H9 (cell line): ENCODE measurements around the gene SETDB2. TPM values are rescaled to one million over a fixed set of nuclear protein-coding genes. Genes with fewer than 3 reads are reported as not detected.

Experiments
- DNase-seq: peaks from one replicate; pipeline ENCODE4 v3.0.0-alpha.2; 2017
- H2AFZ ChIP-seq: one replicate; pipeline ENCODE4 v1.6.1; 2013; ENCODE audit warnings: mild to moderate bottlenecking, low read length, control low read depth, moderate library complexity
- H2AK5ac ChIP-seq: 2 replicates; pipeline ENCODE4 v1.6.1; 2013; ENCODE audit warnings: low read length, control low read depth, mixed read lengths; ENCODE audit not compliant: insufficient read length
- H2BK120ac ChIP-seq: one replicate; pipeline ENCODE4 v1.6.1; 2013; ENCODE audit warnings: low read depth, mild to moderate bottlenecking, low read length, control low read depth, inconsistent platforms; ENCODE audit not compliant: poor library complexity, severe bottlenecking
- H2BK12ac ChIP-seq: 2 replicates; pipeline ENCODE4 v1.6.1; 2013; ENCODE audit warnings: low read length, control low read depth, mixed read lengths, low read depth; ENCODE audit not compliant: insufficient read length
- H2BK15ac ChIP-seq: 2 replicates; pipeline ENCODE4 v1.6.1; 2013; ENCODE audit warnings: low read depth, low read length, control low read depth
- H2BK20ac ChIP-seq: one replicate; pipeline ENCODE4 v1.6.1; 2013; ENCODE audit warnings: low read depth, mild to moderate bottlenecking, low read length, control low read depth, inconsistent platforms; ENCODE audit not compliant: poor library complexity, severe bottlenecking
- H2BK5ac ChIP-seq: 2 replicates; pipeline ENCODE4 v1.6.1; 2013; ENCODE audit warnings: low read length, control low read depth, mixed read lengths; ENCODE audit not compliant: insufficient read length
- H3K14ac ChIP-seq: 2 replicates; pipeline ENCODE4 v1.6.1; 2013; ENCODE audit warnings: low read length, control low read depth; ENCODE audit not compliant: insufficient read depth
- H3K18ac ChIP-seq: 2 replicates; pipeline ENCODE4 v1.6.1; 2013; ENCODE audit warnings: low read depth, mild to moderate bottlenecking, mixed read lengths, low read length, control low read depth; ENCODE audit not compliant: insufficient read length
- H3K23ac ChIP-seq: 2 replicates; pipeline ENCODE4 v1.6.1; 2013; ENCODE audit warnings: low read length, control low read depth, mixed read lengths, low read depth; ENCODE audit not compliant: insufficient read length
- H3K23me2 ChIP-seq: 2 replicates; pipeline ENCODE4 v1.6.1; 2013; ENCODE audit warnings: low read depth, mild to moderate bottlenecking, mixed read lengths, low read length, control low read depth; ENCODE audit not compliant: insufficient read length, poor library complexity, severe bottlenecking
- H3K27ac ChIP-seq: 2 replicates; pipeline ENCODE4 v1.5.1; 2013; ENCODE audit warnings: low read length, control low read depth, mixed read lengths, low read depth; ENCODE audit not compliant: insufficient read length
- H3K27me3 ChIP-seq: 2 replicates; pipeline ENCODE4 v1.6.1; 2013; ENCODE audit warnings: low read length, control low read depth, inconsistent platforms; ENCODE audit not compliant: insufficient read depth
- H3K4ac ChIP-seq: 2 replicates; pipeline ENCODE4 v1.6.1; 2013; ENCODE audit warnings: low read depth, mild to moderate bottlenecking, control low read depth, inconsistent platforms, low read length, moderate library complexity
- H3K4me1 ChIP-seq: 2 replicates; pipeline ENCODE4 v1.6.1; 2013; ENCODE audit warnings: low read length, control low read depth, inconsistent platforms; ENCODE audit not compliant: insufficient read depth
- H3K4me2 ChIP-seq: 2 replicates; pipeline ENCODE4 v1.6.1; 2013; ENCODE audit warnings: low read length, control low read depth, mixed read lengths; ENCODE audit not compliant: insufficient read length, insufficient read depth
- H3K56ac ChIP-seq: 2 replicates; pipeline ENCODE4 v1.6.1; 2013; ENCODE audit warnings: low read depth, mild to moderate bottlenecking, mixed read lengths, low read length, control low read depth; ENCODE audit not compliant: insufficient read length
- H3K79me1 ChIP-seq: 2 replicates; pipeline ENCODE4 v1.6.1; 2013; ENCODE audit warnings: low read depth, mild to moderate bottlenecking, moderate library complexity, low read length, control low read depth, inconsistent platforms; ENCODE audit not compliant: insufficient read depth, poor library complexity, severe bottlenecking
- H3K79me2 ChIP-seq: 2 replicates; pipeline ENCODE4 v1.6.1; 2013; ENCODE audit warnings: low read length, control low read depth, inconsistent platforms; ENCODE audit not compliant: insufficient read depth
- H3K9ac ChIP-seq: 2 replicates; pipeline ENCODE4 v1.6.1; 2013; ENCODE audit warnings: low read length, control low read depth, mixed read lengths; ENCODE audit not compliant: insufficient read length; ENCODE audit errors: extremely low read depth
- H3K9me3 ChIP-seq: one replicate; pipeline ENCODE4 v1.6.1; 2013; ENCODE audit warnings: low read depth, low read length, inconsistent platforms; ENCODE audit not compliant: control insufficient read depth
- H3T11ph ChIP-seq: one replicate; pipeline ENCODE4 v1.6.1; 2013; ENCODE audit warnings: mild to moderate bottlenecking, low read length, control low read depth, inconsistent platforms
- H4K20me1 ChIP-seq: one replicate; pipeline ENCODE4 v1.6.1; 2013; ENCODE audit not compliant: control insufficient read depth, insufficient read length, insufficient read depth
- H4K5ac ChIP-seq: 2 replicates; pipeline ENCODE4 v1.6.1; 2013; ENCODE audit warnings: low read depth, mild to moderate bottlenecking, mixed read lengths, low read length, control low read depth; ENCODE audit not compliant: insufficient read length
- H4K8ac ChIP-seq: replicated peaks from 2 replicates; pipeline ENCODE4 v1.6.1; 2013; ENCODE audit warnings: low read length, control low read depth, mixed read lengths, low read depth; ENCODE audit not compliant: insufficient read length
- H4K91ac ChIP-seq: 2 replicates; pipeline ENCODE4 v1.6.1; 2013; ENCODE audit warnings: low read depth, mild to moderate bottlenecking, moderate library complexity, mixed read lengths, low read length, control low read depth; ENCODE audit not compliant: insufficient read length
- H3K27ac Mint-ChIP-seq, 3 experiments: 2 replicates in 2 of 3; 3 replicates in 1 of 3; pipeline ENCODE4 v1.8.0; 2020 to 2021; ENCODE audit warnings: mixed read lengths in 3 of 3, mild to moderate bottlenecking in 1 of 3, moderate library complexity in 1 of 3
- H3K27me3 Mint-ChIP-seq: 2 replicates; pipeline ENCODE4 v1.8.0; 2021; ENCODE audit warnings: low read depth, mild to moderate bottlenecking, moderate library complexity, mixed read lengths
- H3K36me3 Mint-ChIP-seq, 3 experiments: 2 replicates in 2 of 3; 3 replicates in 1 of 3; pipeline ENCODE4 v1.8.0; 2020 to 2021; ENCODE audit warnings: low read depth in 3 of 3, mixed read lengths in 3 of 3; ENCODE audit not compliant: insufficient read depth in 1 of 3
- H3K4me1 Mint-ChIP-seq, 2 experiments: 2 replicates each; pipeline ENCODE4 v1.8.0; 2020; ENCODE audit warnings: mixed read lengths in 2 of 2
- H3K4me3 Mint-ChIP-seq, 2 experiments: 2 replicates in 1 of 2; 3 replicates in 1 of 2; pipeline ENCODE4 v1.8.0; 2020 to 2021; ENCODE audit warnings: mild to moderate bottlenecking in 2 of 2, mixed read lengths in 2 of 2, moderate library complexity in 1 of 2
- H3K9me3 Mint-ChIP-seq, 2 experiments: 2 replicates in 1 of 2; 3 replicates in 1 of 2; pipeline ENCODE4 v1.8.0; 2020; ENCODE audit warnings: mild to moderate bottlenecking in 2 of 2, mixed read lengths in 2 of 2, moderate library complexity in 1 of 2
- CTCF ChIP-seq: fragments of 200-600 bp; sonication (generic); conservative IDR thresholded peaks from 3 replicates; pipeline ENCODE4 v1.8.0; 2021; ENCODE audit warnings: antibody characterized with exemption, mild to moderate bottlenecking
- WGBS: extraction: QIAGEN DNeasy Blood & Tissue Kit; methylation state at CpG from one replicate; pipeline ENCODE4 v1.1.7; 2013; ENCODE audit warnings: missing lambda C conversion rate, low lambda C conversion rate, mixed read lengths; ENCODE audit not compliant: insufficient read length; ENCODE audit errors: extremely low coverage; 5-methylcytosine and 5-hydroxymethylcytosine counted together
- total RNA-seq: library from RNA; stranded (reverse); gene quantifications from 2 replicates; pipeline ENCODE4 v1.2.1, GENCODE V29; 2021

The SETDB2 gene
- total RNA-seq, 1 experiment from 2014 or later: 5.7 TPM

- Mint-ChIP-seq H3K27me3 (no peaks in the 10 kb centered on the region; the same call in 1 of the 2 replicates), H3K4me1 (no peaks in the 10 kb centered on the region; a peak in 1 of 4 replicates), H3K27ac (no peak overlapping the region), H3K36me3 (peaks cover 8 to 28% (median 25%) of the 10 kb centered on the region in 3 experiments; a peak in 5 of 7 replicates), H3K4me3 (no peak overlapping the region), H3K9me3 (no peaks in the 10 kb centered on the region)
- Histone ChIP-seq H2AK5ac (no peak overlapping the region), H4K5ac (no peak overlapping the region), H4K20me1 (no peaks in the 10 kb centered on the region), H3K79me2 (no peaks in the 10 kb centered on the region), H3K23me2 (no peaks in the 10 kb centered on the region), H3K18ac (no peak overlapping the region), H3K4ac (no peak overlapping the region), H2AFZ (no peak overlapping the region), H4K8ac (no peak overlapping the region), H3K23ac (no peak overlapping the region), H3K4me1 (no peaks in the 10 kb centered on the region), H2BK5ac (no peak overlapping the region), H3K9me3 (no peaks in the 10 kb centered on the region), H4K91ac (no peak overlapping the region), H3T11ph (no peak overlapping the region), H2BK15ac (no peak overlapping the region), H3K14ac (no peak overlapping the region), H3K9ac (no peak overlapping the region), H3K56ac (no peak overlapping the region), H2BK12ac (no peak overlapping the region), H3K27ac (no peak overlapping the region), H3K79me1 (no peaks in the 10 kb centered on the region), H2BK20ac (no peak overlapping the region), H3K4me2 (no peak overlapping the region), H3K27me3 (no peaks in the 10 kb centered on the region), H2BK120ac (no peak overlapping the region)
- no peak for TF ChIP-seq CTCF
- DNase-seq: no peak
- no CpG with 5 or more reads among the region's 7 CpGs for WGBS
Measured at GRCh38 chr13:49533591-49534269, 89.7 kb downstream of the SETDB2 start.
